Measurements from ENCODE around the gene AMPD1.

The AMPD1 gene

DNA sequence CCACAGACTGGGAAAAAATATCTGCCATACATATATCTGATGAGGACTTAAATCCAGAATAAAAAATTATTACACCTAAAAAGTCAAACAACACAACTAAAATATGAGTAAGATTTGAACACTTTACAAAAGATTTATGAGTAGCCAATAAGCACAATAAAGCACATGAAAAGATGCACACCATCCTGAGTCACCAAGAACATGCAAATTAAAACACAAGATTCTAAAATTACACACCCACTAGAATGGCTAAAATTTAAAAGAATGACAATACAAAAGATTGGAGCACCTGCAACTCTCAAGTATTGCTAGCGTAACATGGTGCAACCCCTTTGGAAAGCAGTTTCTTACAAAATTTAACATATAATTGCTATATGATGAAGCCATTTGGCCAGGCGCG lies 56.4 kb downstream of the AMPD1 start:
- DNase-seq (ENCODE audit: low read depth): no peak

DNA sequence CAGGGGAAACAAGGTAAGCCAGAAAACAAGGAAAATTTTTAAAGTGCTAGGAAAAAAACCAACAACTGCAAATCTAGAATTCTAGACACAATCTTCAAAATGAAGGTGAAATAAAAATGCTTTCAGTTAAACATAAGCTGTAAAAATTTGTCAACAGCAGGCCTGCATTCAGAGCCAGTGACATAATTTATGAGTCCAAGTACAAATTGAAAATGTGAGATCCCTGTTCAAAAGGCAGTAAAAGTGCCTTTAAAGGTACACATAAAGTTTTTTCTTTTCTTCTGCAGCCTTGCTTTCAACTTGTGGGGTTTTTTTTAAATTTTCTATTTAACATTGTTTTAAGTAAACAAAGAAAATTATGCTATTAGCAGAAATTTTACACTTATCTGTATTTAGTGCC lies 62.9 kb downstream of the AMPD1 start:
- DNase-seq (ENCODE audit: low read depth): no peak

DNA sequence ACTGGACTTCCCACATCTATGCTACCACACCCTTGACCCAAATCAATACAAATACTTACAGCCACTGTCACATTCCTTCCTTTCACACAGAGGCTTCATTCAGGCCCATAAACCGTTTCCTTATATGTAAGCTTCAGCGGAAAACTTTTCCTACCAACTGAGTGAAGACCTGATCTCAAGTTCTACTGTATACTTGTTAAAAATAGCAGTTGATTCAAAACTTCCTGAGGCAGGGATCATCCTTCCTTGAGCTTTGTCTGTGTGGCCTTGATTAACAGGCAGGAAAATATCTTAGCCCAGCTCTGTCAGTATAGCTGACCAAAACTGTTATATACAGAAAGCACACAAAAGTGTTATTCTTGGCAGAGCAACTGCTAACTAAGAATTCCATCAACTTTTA lies 68.2 kb downstream of the AMPD1 start:
- no peak for DNase-seq (ENCODE audit: low read depth)

DNA sequence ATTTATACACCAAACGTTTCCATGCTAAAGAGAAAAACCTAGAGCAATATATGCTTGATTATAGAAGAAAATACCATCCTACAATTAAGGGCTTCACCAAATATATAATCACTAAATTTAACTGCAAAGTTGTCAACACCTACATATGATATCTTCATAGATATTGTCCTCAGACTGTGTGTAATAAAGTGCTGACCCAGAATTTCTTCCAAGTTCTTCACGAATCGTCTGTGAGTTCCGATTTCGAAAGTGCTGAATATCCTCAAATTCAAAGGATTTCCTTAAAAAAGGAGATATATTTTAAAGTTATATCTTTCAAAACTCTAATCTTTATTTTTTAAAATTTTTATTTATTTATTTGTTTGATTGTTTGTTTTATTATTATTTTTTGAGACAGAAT lies 72.0 kb downstream of the AMPD1 start:
- DNase-seq (ENCODE audit: low read depth): no peak

Measured in stromal cell of bone marrow (primary cell).